Activated T-cell treated with anti-CD3 and anti-CD28 coated beads, Interleukin-2, amount 50 U/mL, for 48 hours (primary cell): ENCODE results near the gene SLC38A1.
"Not testable (repeated sequence)": the region's sequence is repeated elsewhere in the genome, so short reads cannot be mapped to it uniquely, and the experiment has no call there.

Source experiments
- DNase-seq, 2 experiments: peaks; one replicate each; pipeline ENCODE4 v3.0.0-alpha.2; 2020

The SLC38A1 gene

GRCh38 chr12:46268583-46269428 lies at the start of gene SLC38A1:
Gene SLC38A1 (minus strand): TSS chr12:46269043. CDS start chr12:46239800, 29,243 bp downstream.
- DNase-seq, result peak; percentile 89 to 90

GRCh38 chr12:46318037-46318436 lies 49.2 kb upstream of the SLC38A1 start:
- DNase-seq, result no peak

GRCh38 chr12:46304070-46304469 lies 35.2 kb upstream of the SLC38A1 start:
- DNase-seq, result no peak

GRCh38 chr12:46303039-46303666 lies 34.3 kb upstream of the SLC38A1 start:
- DNase-seq, result peak; percentile 33 to 46

GRCh38 chr12:46300910-46301309 lies 32.1 kb upstream of the SLC38A1 start:
- DNase-seq, result no peak

- DNase-seq, result no peak
Observed at GRCh38 chr12:46299851-46300250, 31.0 kb upstream of the SLC38A1 start.

GRCh38 chr12:46298261-46298660 lies 29.4 kb upstream of the SLC38A1 start:
- no peak for DNase-seq

- no peak for DNase-seq
Observed at GRCh38 chr12:46296822-46297221, 28.0 kb upstream of the SLC38A1 start.

GRCh38 chr12:46292754-46293402 lies 24.0 kb upstream of the SLC38A1 start:
- DNase-seq, result no peak

GRCh38 chr12:46291953-46292352 lies 23.1 kb upstream of the SLC38A1 start:
- DNase-seq, result not testable (repeated sequence)

GRCh38 chr12:46285177-46285576 lies 16.3 kb upstream of the SLC38A1 start:
- not testable (repeated sequence) for DNase-seq

GRCh38 chr12:46282829-46283228 lies 14.0 kb upstream of the SLC38A1 start:
- no peak for DNase-seq

GRCh38 chr12:46276756-46277155 lies 7.9 kb upstream of the SLC38A1 start:
- no peak for DNase-seq

GRCh38 chr12:46271863-46272262 lies 3.0 kb upstream of the SLC38A1 start:
- no peak for DNase-seq

GRCh38 chr12:46269429-46270241 lies 792 bp upstream of the SLC38A1 start:
- DNase-seq, result peak; percentile 82 to 85

GRCh38 chr12:46267825-46268582 lies 839 bp downstream of the SLC38A1 start:
- DNase-seq, result peak; percentile 66 to 68

- DNase-seq, result peak in 1 of 2 experiments; percentile 69
Observed at GRCh38 chr12:46267575-46267824, 1.3 kb downstream of the SLC38A1 start.

- DNase-seq, result peak; percentile 67 to 68
Observed at GRCh38 chr12:46266869-46267574, 1.8 kb downstream of the SLC38A1 start.

GRCh38 chr12:46266382-46266791 lies 2.5 kb downstream of the SLC38A1 start:
- no peak for DNase-seq

GRCh38 chr12:46265734-46266133 lies 3.1 kb downstream of the SLC38A1 start:
- DNase-seq, result no peak

- DNase-seq, result no peak
Observed at GRCh38 chr12:46265102-46265501, 3.7 kb downstream of the SLC38A1 start.

GRCh38 chr12:46264057-46264456 lies 4.8 kb downstream of the SLC38A1 start:
- DNase-seq, result no peak
